HCT116 (cell line): ENCODE measurements around the gene ADGRG1. TPM values are rescaled to one million over a fixed set of nuclear protein-coding genes. Genes with fewer than 3 reads are reported as not detected.

ENCODE experiments used
- ATAC-seq: fragments of 200-7000 bp; cut with Tn5 transposase; 2 replicates; pipeline ENCODE4 v1.9.1; 2020; ENCODE audit warnings: mild to moderate bottlenecking, moderate library complexity
- BruUV-seq: library from RNA; stranded (reverse); fragments of 400-500 nt; replicated peaks from 2 replicates; lab custom pipeline; 2021; lab: Mats Ljungman, UMichigan
- CTCF ChIA-PET: fragments of 300-600 bp; sonication (Branson Sonifier 250); formaldehyde crosslinking; loops from one replicate; lab custom pipeline; 2021; ENCODE audit warnings: antibody characterized with exemption; lab: Charles Lee
- POLR2A ChIA-PET: fragments of 300-600, 350-600 bp; sonication (Branson Sonifier 250); formaldehyde crosslinking; loops from one replicate; lab custom pipeline; 2021; ENCODE audit warnings: antibody characterized with exemption; lab: Charles Lee
- RAD21 ChIA-PET, 2 experiments: fragments of 300-600 bp; sonication (Branson Sonifier 250); formaldehyde crosslinking; loops; one replicate each; lab custom pipeline; 2023; ENCODE audit warnings: low total read pairs in 2 of 2; ENCODE audit not compliant: uncharacterized antibody in 2 of 2, unreplicated experiment in 2 of 2, low non-redundant PET in 1 of 2; lab: Charles Lee
- DNase-seq: peaks from one replicate; pipeline ENCODE4 v3.0.0-alpha.2; 2010; ENCODE audit warnings: low read depth, low spot score
- H2AFZ ChIP-seq: fragments of 200-600 bp; shearing (Covaris generic), sonication (generic); 2 replicates; pipeline ENCODE4 v1.6.1; 2017; ENCODE audit warnings: low read depth, mixed run types, mixed read lengths, antibody characterized with exemption, low read length; ENCODE audit not compliant: poor library complexity, severe bottlenecking
- H3K27ac ChIP-seq: 2 replicates; pipeline ENCODE4 v1.5.1; 2012; ENCODE audit warnings: low read depth, low read length
- H3K27me3 ChIP-seq: fragments of 200-600 bp; sonication (generic); 2 replicates; pipeline ENCODE4 v1.6.1; 2016; ENCODE audit warnings: mixed run types, low read length, mixed read lengths; ENCODE audit not compliant: insufficient read depth
- H3K36me3 ChIP-seq, 2 experiments: fragments of 200-500 bp in 1 of 2; fragments of 200-600 bp in 1 of 2; sonication (Bioruptor generic) in 1 of 2; sonication (generic) in 1 of 2; 2 replicates each; pipeline versions ENCODE4 v1.5.1 to v1.6.1; 2014 to 2016; ENCODE audit warnings: low read length in 2 of 2, inconsistent platforms in 1 of 2, mixed read lengths in 1 of 2, mixed run types in 1 of 2; ENCODE audit not compliant: insufficient read depth in 2 of 2, control insufficient read depth in 1 of 2
- H3K4me1 ChIP-seq, 2 experiments: fragments of 200-600 bp in 1 of 2; sonication (generic) in 1 of 2; 2 replicates each; pipeline versions ENCODE4 v1.5.1 to v1.6.1; 2012 to 2017; ENCODE audit warnings: low read length in 2 of 2, inconsistent platforms in 1 of 2, mild to moderate bottlenecking in 1 of 2, mixed read lengths in 1 of 2, mixed run types in 1 of 2, moderate library complexity in 1 of 2; ENCODE audit not compliant: insufficient read depth in 2 of 2, control insufficient read depth in 1 of 2
- H3K4me2 ChIP-seq: fragments of 200-600 bp; sonication (generic); 2 replicates; pipeline ENCODE4 v1.6.1; 2017; ENCODE audit warnings: mixed run types, low read length, mixed read lengths
- H3K4me3 ChIP-seq, 2 experiments: fragments of 200-600 bp in 1 of 2; sonication (generic) in 1 of 2; replicated peaks in 1 of 2; 2 replicates each; pipeline ENCODE4 v1.5.1; 2011 to 2016; ENCODE audit warnings: low read length in 2 of 2, control low read depth in 1 of 2, low read depth in 1 of 2, mild to moderate bottlenecking in 1 of 2, mixed read lengths in 1 of 2, mixed run types in 1 of 2
- H3K79me2 ChIP-seq: fragments of 200-600 bp; sonication (generic); 2 replicates; pipeline ENCODE4 v1.6.1; 2017; ENCODE audit warnings: mild to moderate bottlenecking, mixed run types, low read length, moderate library complexity, mixed read lengths; ENCODE audit not compliant: insufficient read depth
- H3K9ac ChIP-seq: fragments of 200-600 bp; sonication (generic); 2 replicates; pipeline ENCODE4 v1.6.1; 2016; ENCODE audit warnings: low read length, mixed read lengths
- H3K9me2 ChIP-seq: fragments of 200-600 bp; sonication (generic), shearing (Covaris generic); 2 replicates; pipeline ENCODE4 v1.6.1; 2017; ENCODE audit warnings: mixed run types, mild to moderate bottlenecking, moderate library complexity; ENCODE audit not compliant: insufficient read depth
- H3K9me3 ChIP-seq, 2 experiments: fragments of 200-500 bp in 1 of 2; fragments of 200-600 bp in 1 of 2; sonication (Bioruptor generic) in 1 of 2; sonication (generic) in 1 of 2; 2 replicates each; pipeline ENCODE4 v1.6.1; 2014 to 2017; ENCODE audit warnings: low read length in 2 of 2, mixed read lengths in 2 of 2, inconsistent platforms in 1 of 2, low read depth in 1 of 2, mild to moderate bottlenecking in 1 of 2, mixed run types in 1 of 2, moderate library complexity in 1 of 2; ENCODE audit not compliant: control insufficient read depth in 1 of 2, insufficient read depth in 1 of 2
- H4K20me1 ChIP-seq: fragments of 200-600 bp; sonication (generic), shearing (Covaris generic); 2 replicates; pipeline ENCODE4 v1.6.1; 2017; ENCODE audit warnings: mixed run types, mild to moderate bottlenecking, moderate library complexity; ENCODE audit not compliant: insufficient read depth
- CBX3 ChIP-seq: IDR thresholded peaks from 2 replicates; pipeline ENCODE4 v1.6.1; 2012; ENCODE audit warnings: low read depth
- CEBPB ChIP-seq: IDR thresholded peaks from 2 replicates; pipeline ENCODE4 v1.6.1; 2012; ENCODE audit warnings: low read depth
- EZH2 ChIP-seq: fragments of 200-600 bp; sonication (generic); IDR thresholded peaks from 2 replicates; pipeline ENCODE4 v1.6.1; 2017; ENCODE audit warnings: antibody characterized with exemption, mixed run types
- JUND ChIP-seq: IDR thresholded peaks from 2 replicates; pipeline ENCODE4 v1.6.1; 2012
- POLR2AphosphoS5 ChIP-seq: IDR thresholded peaks from 2 replicates; pipeline ENCODE4 v1.6.1; 2011; ENCODE audit warnings: mild to moderate bottlenecking, low read depth, low read length, moderate library complexity
- RAD21 ChIP-seq: IDR thresholded peaks from 2 replicates; pipeline ENCODE4 v1.6.1; 2012; ENCODE audit warnings: low read depth, mild to moderate bottlenecking
- SP1 ChIP-seq: IDR thresholded peaks from 2 replicates; pipeline ENCODE4 v1.6.1; 2012; ENCODE audit warnings: low read depth
- TCF7L2 ChIP-seq: IDR thresholded peaks from 2 replicates; pipeline ENCODE4 v1.7.0; 2011; ENCODE audit warnings: borderline replicate concordance, inconsistent platforms; ENCODE audit not compliant: insufficient read depth, insufficient read length; ENCODE audit errors: extremely low read depth
- YY1 ChIP-seq: IDR thresholded peaks from 2 replicates; pipeline ENCODE4 v1.6.1; 2011; ENCODE audit warnings: low read length, low read depth, moderate library complexity, mild to moderate bottlenecking; ENCODE audit not compliant: insufficient replicate concordance; ENCODE audit errors: extremely low read depth
- ZNF274 ChIP-seq: fragments of 200-500 bp; sonication (Bioruptor generic); IDR thresholded peaks from 2 replicates; pipeline ENCODE4 v1.6.1; 2014; ENCODE audit warnings: mild to moderate bottlenecking, low read depth, low read length, inconsistent platforms
- intact Hi-C: fragments of 100-400 bp; cut with micrococcal nuclease; formaldehyde crosslinking; loops from 2 replicates; pipeline ENCODE4 v1.10.0; 2022
- total RNA-seq: library from RNA; stranded (reverse); gene quantifications from one replicate; pipeline ENCODE4 v1.2.1, GENCODE V29; 2021; ENCODE audit not compliant: unreplicated experiment
- TF ChIP-seq, protein P1 (sequence below): IDR thresholded peaks from 2 replicates; pipeline ENCODE4 v1.6.1; 2012
- TF ChIP-seq, protein P2 (sequence below): IDR thresholded peaks from 2 replicates; pipeline ENCODE4 v1.6.1; 2011; ENCODE audit warnings: mild to moderate bottlenecking, low read length, moderate library complexity; ENCODE audit not compliant: insufficient replicate concordance; ENCODE audit errors: extremely low read depth

Gene ADGRG1
- total RNA-seq, 1 experiment from 2014 or later: 36.4 TPM

DNA sequence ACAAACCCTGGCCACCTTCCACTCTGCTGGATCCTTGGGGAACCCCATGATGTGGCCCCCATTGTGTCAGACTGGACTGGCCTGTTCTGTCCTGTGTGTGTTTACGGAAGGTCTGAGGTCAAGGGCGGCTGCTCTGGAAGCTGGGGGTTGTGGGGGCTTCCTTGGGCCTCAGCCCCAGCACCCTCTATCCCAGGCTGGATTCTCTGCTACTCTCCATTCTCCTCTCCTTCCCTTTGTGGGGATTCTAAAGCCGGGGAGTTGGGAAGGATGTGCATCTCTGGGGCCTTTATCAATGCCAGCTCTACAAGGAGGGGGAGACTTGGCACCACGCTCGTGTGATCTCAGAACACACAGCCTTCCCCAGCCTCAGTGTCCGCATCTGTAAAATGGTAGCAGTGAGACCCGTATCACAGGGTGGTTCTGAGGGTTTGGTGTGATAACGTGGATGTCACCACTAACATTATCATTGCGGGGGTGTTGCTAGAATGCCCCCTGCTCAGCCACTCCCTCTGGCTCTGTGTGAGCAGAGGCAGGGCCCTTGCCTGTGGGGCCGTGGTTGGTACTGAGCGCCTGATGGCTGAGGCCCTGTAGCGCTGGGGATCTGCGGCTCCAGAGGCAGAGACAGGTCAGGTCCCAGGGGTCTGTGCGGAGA lies 18.1 kb downstream of the ADGRG1 start:
- Histone ChIP-seq H4K20me1 (no peaks in the 10 kb centered on the region), H3K9ac (no peak overlapping the region), H3K4me2 (no peak overlapping the region), H3K4me3 (no peak overlapping the region), H3K36me3 (no peaks in the 10 kb centered on the region; a peak in 1 of 4 replicates), H3K4me1 (peaks cover 6 to 23% of the 10 kb centered on the region in 2 experiments; a peak in 3 of 4 replicates), H3K9me2 (no peaks in the 10 kb centered on the region), H2AFZ (no peak overlapping the region), H3K27me3 (no peaks in the 10 kb centered on the region), H3K27ac (no peak overlapping the region), H3K9me3 (no peaks in the 10 kb centered on the region), H3K79me2 (no peaks in the 10 kb centered on the region)
- ChIA-PET POLR2A (interaction anchor here (0.5 kb wide), 1 partner anchor 27 kb away, joined by 3 read pairs; no protein-coding TSS in a partner anchor), RAD21 (interaction anchor here in 1 of 2 experiments (0.6 to 1.2 kb wide), 2 partner anchors 37 to 55 kb away, joined by 3 read pairs; no protein-coding TSS in a partner anchor), CTCF (interaction anchor here (1.2 to 2.5 kb wide), 3 partner anchors 9 to 56 kb away, joined by 3 to 12 read pairs (median 5); no protein-coding TSS in a partner anchor)
- intact Hi-C loops: no loop called here
- BruUV-seq: no TSS peak
- TF ChIP-seq CBX3 (no peak), CEBPB (no peak), SP1 (no peak), YY1 (no peak), EZH2 (no peak), TCF7L2 (no peak), RAD21 (no peak), JUND (no peak), ZNF274 (no peak), POLR2AphosphoS5 (no peak)
- TF ChIP-seq, protein P1, sequence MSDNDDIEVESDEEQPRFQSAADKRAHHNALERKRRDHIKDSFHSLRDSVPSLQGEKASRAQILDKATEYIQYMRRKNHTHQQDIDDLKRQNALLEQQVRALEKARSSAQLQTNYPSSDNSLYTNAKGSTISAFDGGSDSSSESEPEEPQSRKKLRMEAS: no peak
- TF ChIP-seq, protein P2, sequence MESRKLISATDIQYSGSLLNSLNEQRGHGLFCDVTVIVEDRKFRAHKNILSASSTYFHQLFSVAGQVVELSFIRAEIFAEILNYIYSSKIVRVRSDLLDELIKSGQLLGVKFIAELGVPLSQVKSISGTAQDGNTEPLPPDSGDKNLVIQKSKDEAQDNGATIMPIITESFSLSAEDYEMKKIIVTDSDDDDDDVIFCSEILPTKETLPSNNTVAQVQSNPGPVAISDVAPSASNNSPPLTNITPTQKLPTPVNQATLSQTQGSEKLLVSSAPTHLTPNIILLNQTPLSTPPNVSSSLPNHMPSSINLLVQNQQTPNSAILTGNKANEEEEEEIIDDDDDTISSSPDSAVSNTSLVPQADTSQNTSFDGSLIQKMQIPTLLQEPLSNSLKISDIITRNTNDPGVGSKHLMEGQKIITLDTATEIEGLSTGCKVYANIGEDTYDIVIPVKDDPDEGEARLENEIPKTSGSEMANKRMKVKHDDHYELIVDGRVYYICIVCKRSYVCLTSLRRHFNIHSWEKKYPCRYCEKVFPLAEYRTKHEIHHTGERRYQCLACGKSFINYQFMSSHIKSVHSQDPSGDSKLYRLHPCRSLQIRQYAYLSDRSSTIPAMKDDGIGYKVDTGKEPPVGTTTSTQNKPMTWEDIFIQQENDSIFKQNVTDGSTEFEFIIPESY: no peak
- no peak for DNase-seq
- no peak for ATAC-seq
